Left renal cortex interstitium (tissue), 4 donors: ENCODE measurements around the gene SLC12A3. TPM values are rescaled to one million over a fixed set of nuclear protein-coding genes. Genes with fewer than 3 reads are reported as not detected.

Experiments used
- DNase-seq, 4 donors: peaks; one replicate each; pipeline ENCODE4 v3.0.0-alpha.2; 2013; ENCODE audit warnings: low read depth in 4 of 4, low spot score in 2 of 4, missing footprints in 1 of 4
- polyA plus RNA-seq, 4 donors: library from polyadenylated mRNA; unstranded; fragments of 120-200 nt; gene quantifications; one replicate each; pipeline ENCODE4 v1.2.1, GENCODE V29; 2013; ENCODE audit not compliant: insufficient read length in 4 of 4

Gene SLC12A3
- polyA plus RNA-seq, 4 donors, result 38.1 to 57.2 (median 46.4) TPM

DNA sequence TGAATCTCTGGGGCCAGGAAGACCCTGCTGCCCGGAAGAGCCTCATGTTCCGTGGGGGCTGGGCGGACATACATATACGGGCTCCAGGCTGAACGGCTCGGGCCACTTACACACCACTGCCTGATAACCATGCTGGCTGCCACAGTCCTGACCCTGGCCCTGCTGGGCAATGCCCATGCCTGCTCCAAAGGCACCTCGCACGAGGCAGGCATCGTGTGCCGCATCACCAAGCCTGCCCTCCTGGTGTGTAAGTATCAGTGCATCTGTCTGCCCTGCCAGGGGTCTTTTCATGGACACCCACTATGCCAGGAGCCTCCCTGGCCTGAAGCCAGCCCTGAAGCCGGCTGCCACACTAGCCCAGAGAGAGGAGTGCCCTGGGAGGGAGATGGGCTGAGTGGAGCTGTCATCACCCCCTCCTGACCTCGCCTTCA lies 96.9 kb downstream of the SLC12A3 start, which contains the start of gene CETP:
CETP (plus strand) TSS at position 100 of the 431 bp plus-strand sequence; CDS start at position 130, 30 bp downstream.
- DNase-seq, result no peak

DNA sequence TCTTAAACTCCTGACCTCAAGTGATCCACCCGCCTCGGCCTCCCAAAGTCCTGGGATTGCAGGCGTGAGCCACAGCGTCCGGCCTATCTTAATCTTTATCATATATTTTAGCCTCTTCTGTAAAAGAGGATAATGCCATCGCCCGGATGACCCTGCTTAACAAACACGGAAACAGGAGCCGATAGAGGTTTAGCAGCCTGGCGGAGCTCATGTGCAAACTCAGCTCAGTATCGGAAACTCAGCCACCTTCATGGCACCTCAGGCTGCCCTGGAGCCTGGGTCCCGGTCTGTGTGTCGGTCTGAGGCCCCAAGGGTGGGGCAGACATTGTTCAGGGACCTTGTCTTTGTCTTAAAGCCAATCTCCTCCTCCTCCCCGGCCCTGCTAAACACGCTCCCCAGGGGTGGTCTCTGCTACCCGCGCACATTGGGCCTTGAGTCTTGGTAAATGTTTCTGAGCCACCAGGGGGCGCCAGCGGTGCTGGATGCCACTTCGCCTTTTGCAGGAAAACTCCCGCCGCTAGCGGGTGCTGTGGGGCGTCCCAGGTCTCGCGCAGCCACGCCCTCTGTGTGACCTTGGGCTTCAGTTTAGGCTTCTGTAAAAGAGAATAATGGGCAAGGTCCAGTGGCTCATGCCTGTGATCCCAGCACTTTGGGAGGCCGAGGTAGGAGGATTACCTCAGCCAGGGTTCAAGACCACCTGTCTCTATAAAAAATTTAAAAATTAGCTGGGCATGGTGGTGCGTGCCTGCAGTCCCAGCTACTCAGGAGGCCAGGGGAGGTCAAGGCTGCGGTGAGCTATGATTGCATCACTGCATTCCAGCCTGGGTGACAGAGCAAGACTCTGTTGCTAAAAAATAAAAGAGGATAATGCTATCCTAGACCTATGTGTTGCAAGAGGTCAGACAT lies 99.5 kb downstream of the SLC12A3 start:
- peak in 2 of 4 donors; percentile 35 to 52 for DNase-seq

Other genes with a start within 250 kb of the SLC12A3 start
- 10 to 100 TPM; 19.4 to 50.0 (median 38.3) TPM for gene MT1E, start 239.4 kb upstream of the SLC12A3 start, polyA plus RNA-seq
- gene MT1M, start 232.5 kb upstream of the SLC12A3 start, polyA plus RNA-seq, result under 1 TPM in 2 of 4 donors, not detected in 2; 0.41 to 0.96 TPM
- gene MT1A, start 226.5 kb upstream of the SLC12A3 start, polyA plus RNA-seq, result under 1 TPM in 1 of 4 donors, not detected in 3; 0.32 TPM
- 1 to 10 TPM in 1 of 4 donors, not detected in 3; 1.3 TPM for gene MT1B, start 213.3 kb upstream of the SLC12A3 start, polyA plus RNA-seq
- gene MT1F, start 207.2 kb upstream of the SLC12A3 start, polyA plus RNA-seq, result 10 to 100 TPM; 43.8 to 84.1 (median 71.3) TPM
- 100 to 1,000 TPM in 2 of 4 donors, 10 to 100 TPM in 2; 13.2 to 180 (median 98.1) TPM for gene MT1G, start 197.1 kb upstream of the SLC12A3 start, polyA plus RNA-seq
- gene MT1H, start 195.4 kb upstream of the SLC12A3 start, polyA plus RNA-seq, result 10 to 100 TPM in 3 of 4 donors, 1 to 10 TPM in 1; 4.1 to 58.4 (median 25.7) TPM
- gene MT1X, start 182.7 kb upstream of the SLC12A3 start, polyA plus RNA-seq, result 10 to 100 TPM; 19.3 to 46.9 (median 35.9) TPM
- gene NUP93, start 135.1 kb upstream of the SLC12A3 start, polyA plus RNA-seq, result 100 to 1,000 TPM in 1 of 4 donors, 10 to 100 TPM in 3; 73.0 to 106 (median 83.5) TPM
- 100 to 1,000 TPM; 110 to 132 (median 123) TPM for gene HERPUD1, start 66.9 kb downstream of the SLC12A3 start, polyA plus RNA-seq
- gene CETP, start 96.7 kb downstream of the SLC12A3 start, polyA plus RNA-seq, result 10 to 100 TPM in 3 of 4 donors, 1 to 10 TPM in 1; 10.0 to 15.3 (median 11.4) TPM
- gene NLRC5, start 124.3 kb downstream of the SLC12A3 start, polyA plus RNA-seq, result 1 to 10 TPM; 2.2 to 4.8 (median 3.4) TPM
- gene CPNE2, start 227.4 kb downstream of the SLC12A3 start, polyA plus RNA-seq, result 10 to 100 TPM; 32.4 to 40.9 (median 38.8) TPM